ENCODE data around the gene NOTCH3.

- no peak for TF ChIP-seq CTCF (IDR thresholded peaks at IDR 0.05)
- TF ChIP-seq EP300 (IDR thresholded peaks at IDR 0.05), result no peak
Observed at GRCh38 chr19:15109768-15110417, 90.9 kb downstream of the NOTCH3 start.

Data from ovary (tissue), 3 donors.